GM20000 (cell line): ENCODE results near the gene YAF2.

Experiments
- DNase-seq: peaks from one replicate; pipeline ENCODE4 v3.0.0; 2012; ENCODE audit warnings: low spot score
- TF ChIP-seq, protein P1 (sequence below): IDR thresholded peaks from 2 replicates; pipeline ENCODE4 v1.5.1; 2012; ENCODE audit warnings: mild to moderate bottlenecking, control low read depth; ENCODE audit errors: extremely low read depth, missing control alignments

The YAF2 gene, protein sequence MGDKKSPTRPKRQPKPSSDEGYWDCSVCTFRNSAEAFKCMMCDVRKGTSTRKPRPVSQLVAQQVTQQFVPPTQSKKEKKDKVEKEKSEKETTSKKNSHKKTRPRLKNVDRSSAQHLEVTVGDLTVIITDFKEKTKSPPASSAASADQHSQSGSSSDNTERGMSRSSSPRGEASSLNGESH

DNA sequence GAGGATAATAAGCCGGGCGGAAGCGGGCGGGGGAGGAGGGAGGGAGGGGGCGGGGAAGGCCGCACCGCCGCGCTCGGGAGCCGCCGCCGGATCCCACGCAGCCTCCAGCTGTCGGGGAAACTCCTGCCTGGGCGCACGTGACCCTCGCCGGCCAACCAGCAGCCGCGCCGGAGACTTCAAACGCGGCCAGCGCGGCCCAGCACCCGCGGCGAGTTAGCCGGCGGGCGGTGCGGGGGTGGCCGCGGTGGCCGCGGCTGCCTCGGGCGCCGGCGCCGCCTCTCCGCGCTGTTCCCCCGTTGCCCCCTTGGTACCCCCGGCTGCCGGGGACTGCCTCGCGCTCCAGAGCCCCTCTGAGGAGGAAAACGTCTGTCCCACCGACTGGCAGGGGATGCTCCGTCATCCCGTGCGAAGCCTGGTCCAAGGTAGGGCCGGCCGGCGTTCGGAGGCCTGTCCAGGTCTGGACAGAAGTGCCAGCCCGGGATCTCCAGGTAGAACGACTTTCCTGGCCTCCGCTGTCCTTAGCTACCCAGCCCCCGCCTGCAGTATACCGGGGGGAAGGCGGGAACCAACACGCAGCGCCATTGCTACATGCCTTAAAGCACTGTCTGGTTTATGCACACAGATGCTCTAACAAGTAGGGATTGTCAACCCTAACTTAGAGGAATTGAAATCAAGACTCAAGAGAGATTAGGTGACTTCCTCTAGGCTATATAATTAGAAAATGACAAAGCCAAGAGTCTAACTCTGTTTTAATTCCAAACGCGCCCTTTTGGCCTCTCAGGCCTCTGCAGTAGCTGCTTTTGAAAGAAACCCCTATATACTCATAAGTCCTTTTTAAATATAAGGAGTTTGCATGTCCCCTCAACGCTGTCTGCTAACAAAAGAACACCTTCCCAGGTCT lies at the start of gene YAF2:
Gene YAF2, minus strand, starts transcription at position 9 of the 901 bp plus-strand sequence. CDS start 68 bp downstream, outside the sequence.
- TF ChIP-seq, protein P1, sequence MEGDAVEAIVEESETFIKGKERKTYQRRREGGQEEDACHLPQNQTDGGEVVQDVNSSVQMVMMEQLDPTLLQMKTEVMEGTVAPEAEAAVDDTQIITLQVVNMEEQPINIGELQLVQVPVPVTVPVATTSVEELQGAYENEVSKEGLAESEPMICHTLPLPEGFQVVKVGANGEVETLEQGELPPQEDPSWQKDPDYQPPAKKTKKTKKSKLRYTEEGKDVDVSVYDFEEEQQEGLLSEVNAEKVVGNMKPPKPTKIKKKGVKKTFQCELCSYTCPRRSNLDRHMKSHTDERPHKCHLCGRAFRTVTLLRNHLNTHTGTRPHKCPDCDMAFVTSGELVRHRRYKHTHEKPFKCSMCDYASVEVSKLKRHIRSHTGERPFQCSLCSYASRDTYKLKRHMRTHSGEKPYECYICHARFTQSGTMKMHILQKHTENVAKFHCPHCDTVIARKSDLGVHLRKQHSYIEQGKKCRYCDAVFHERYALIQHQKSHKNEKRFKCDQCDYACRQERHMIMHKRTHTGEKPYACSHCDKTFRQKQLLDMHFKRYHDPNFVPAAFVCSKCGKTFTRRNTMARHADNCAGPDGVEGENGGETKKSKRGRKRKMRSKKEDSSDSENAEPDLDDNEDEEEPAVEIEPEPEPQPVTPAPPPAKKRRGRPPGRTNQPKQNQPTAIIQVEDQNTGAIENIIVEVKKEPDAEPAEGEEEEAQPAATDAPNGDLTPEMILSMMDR = no peak
- DNase-seq = peak; percentile 97

DNA sequence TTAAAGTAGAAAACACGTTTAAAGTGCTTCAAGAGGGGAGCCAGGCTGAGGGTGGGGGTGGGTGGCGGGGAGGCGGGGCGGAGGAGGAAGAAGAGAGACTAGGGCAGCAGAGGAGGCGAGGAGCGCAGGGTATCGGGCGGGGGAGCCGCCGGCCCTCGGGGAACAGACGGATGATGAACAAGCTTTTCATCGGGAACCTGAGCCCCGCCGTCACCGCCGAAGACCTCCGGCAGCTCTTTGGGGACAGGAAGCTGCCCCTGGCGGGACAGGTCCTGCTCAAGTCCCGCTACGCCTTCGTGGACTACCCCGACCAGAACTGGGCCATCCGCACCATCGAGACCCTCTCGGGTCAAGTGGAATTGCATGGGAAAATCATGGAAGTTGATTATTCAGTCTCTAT lies 48.7 kb upstream of the YAF2 start:
- DNase-seq = no peak
- TF ChIP-seq, protein P1 = no peak

DNA sequence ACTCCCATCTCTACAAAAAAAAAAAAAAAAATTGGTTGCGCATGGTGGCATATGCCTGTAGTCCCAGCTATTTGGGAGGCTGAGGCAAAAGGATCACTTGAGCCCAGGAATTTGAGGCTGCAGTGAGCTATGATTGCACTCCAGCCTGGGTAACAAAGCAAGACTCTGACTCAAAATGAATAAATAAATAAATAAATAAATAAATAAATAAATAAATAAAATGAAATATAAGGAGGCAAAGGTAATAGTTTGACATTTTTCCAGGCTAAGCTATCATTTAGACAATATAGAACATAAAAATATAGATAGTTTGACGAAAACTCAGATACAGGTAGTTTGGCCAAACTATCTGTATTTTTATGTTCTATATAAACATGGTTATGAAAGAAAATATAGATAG lies 47.4 kb upstream of the YAF2 start:
- TF ChIP-seq, protein P1 = no peak
- no peak for DNase-seq

DNA sequence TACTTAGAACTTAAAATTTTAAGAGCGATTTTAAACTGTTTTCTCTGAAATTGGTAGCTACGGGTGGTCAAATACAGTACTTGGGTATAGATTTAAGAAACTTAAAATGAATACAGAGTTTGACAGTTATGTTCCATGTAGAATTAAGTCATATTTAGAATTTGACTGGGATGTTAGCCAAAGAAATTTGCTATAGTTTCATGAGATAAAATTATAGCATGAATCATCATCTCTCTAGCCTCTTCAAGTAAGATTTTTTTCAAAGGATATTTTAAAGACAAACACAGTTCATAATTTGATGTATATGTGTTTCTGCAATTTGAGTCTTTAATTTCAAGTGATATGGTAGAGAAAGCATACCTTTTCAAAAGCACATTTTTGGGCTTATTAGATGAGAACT lies 46.8 kb upstream of the YAF2 start:
- no peak for DNase-seq
- TF ChIP-seq, protein P1 = no peak

DNA sequence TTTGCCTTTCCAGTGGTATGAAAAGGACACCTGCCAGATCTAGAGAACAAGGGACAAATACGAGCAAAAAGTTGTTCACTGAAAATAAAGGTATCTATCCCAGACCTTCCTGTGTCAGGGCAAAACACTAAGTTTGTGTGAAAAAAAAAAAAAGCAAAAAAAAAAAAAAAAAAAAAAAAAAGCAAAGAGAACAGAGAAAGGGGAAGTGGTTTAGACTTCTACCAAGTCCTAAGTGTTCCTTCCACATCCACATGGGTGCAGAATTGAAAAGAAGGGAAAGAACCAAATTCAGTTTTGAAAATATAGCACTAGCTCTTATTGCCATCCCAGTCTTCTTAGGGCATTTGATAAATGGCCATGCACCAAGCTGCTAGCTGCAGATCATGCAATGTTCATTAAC lies 46.1 kb upstream of the YAF2 start:
- TF ChIP-seq, protein P1 = no peak
- peak; percentile 45 for DNase-seq

DNA sequence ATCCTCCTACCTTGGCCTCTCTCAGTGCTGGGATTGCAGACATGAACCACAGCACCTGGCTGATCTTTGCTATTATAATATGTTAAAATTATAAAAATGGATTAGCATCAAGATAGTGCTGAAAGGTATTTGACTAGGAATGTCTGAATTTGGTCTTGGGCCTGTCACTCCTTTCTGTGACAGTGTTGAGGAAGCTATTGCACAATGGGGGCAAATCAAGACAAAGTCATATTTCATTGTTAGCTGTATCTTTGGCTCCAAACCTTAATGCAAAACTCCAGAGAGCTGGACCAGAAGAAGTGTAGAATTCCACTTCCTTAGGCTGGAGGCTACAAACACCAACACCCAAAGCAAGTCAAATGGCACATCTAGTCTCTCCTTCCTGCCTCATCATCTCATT lies 45.7 kb upstream of the YAF2 start:
- no peak for DNase-seq
- TF ChIP-seq, protein P1 = no peak

DNA sequence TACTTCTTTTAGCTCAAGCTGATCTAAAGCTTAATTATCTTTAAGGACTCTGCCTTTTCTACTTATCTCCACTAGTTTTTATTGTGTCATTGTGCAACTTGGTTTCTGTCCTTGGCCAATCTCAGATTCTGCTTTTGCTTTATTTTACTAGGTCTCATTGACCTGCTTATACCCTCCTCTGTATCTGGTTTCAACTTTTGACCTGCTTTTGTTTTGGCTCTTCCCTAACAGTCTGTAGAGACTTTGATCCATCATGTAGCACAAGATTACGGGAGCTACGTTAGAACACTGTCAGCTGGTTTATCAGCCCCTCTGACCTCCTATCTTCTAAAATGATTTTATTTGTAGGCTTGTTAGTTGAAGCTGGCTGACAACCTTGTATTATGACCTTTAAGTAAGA lies 44.2 kb upstream of the YAF2 start:
- no peak for DNase-seq
- TF ChIP-seq, protein P1 = no peak
